GM13977 (cell line): Measurements from ENCODE around the gene NRCAM.

Experiments used
- DNase-seq: peaks from one replicate; pipeline ENCODE4 v3.0.0; 2012; ENCODE audit warnings: low spot score
- CTCF ChIP-seq: IDR thresholded peaks from 2 replicates; pipeline ENCODE4 v1.5.1; 2012; ENCODE audit warnings: mild to moderate bottlenecking, control low read depth; ENCODE audit not compliant: insufficient read depth; ENCODE audit errors: extremely low read depth, missing control alignments
- in situ Hi-C: fragments of 300-500 bp; cut with MboI; formaldehyde crosslinking; loops from one replicate; pipeline ENCODE4 v1.12.0; 2022; ENCODE audit warnings: low sequenced_read_pairs, low pct_unique_long_range_greater_than_20kb, mixed read lengths, inconsistent platforms; ENCODE audit not compliant: unreplicated experiment

NRCAM gene

GRCh38 chr7:108144931-108145330 is 311.3 kb downstream of the NRCAM start:
- TF ChIP-seq CTCF, result no peak
- in situ Hi-C loops, result no loop called here
- no peak for DNase-seq

- in situ Hi-C loops, result no loop called here
These were observed 312.4 kb downstream of the NRCAM start for GRCh38 chr7:108143658-108144420.

GRCh38 chr7:108142675-108143259 is 313.5 kb downstream of the NRCAM start:
- in situ Hi-C loops, result no loop called here
- no peak for DNase-seq
- TF ChIP-seq CTCF, result no peak

More at GRCh38 chr7:108143658-108144420, 312.4 kb downstream of the NRCAM start:
- no peak for TF ChIP-seq CTCF
- no peak for DNase-seq

GRCh38 chr7:108142180-108142579 is 314.1 kb downstream of the NRCAM start:
- TF ChIP-seq CTCF, result no peak
- DNase-seq, result no peak
- in situ Hi-C loops, result no loop called here

GRCh38 chr7:108140671-108141070 is 315.6 kb downstream of the NRCAM start:
- in situ Hi-C loops, result no loop called here
- no peak for TF ChIP-seq CTCF
- no peak for DNase-seq

- no peak for TF ChIP-seq CTCF
- no peak for DNase-seq
- in situ Hi-C loops, result no loop called here
These were observed 317.3 kb downstream of the NRCAM start for GRCh38 chr7:108138911-108139310.
